Endometrium (tissue), 2 donors: ENCODE data around the gene SLC8A2.

Experiments
- FAIRE-seq: peaks from 2 replicates; lab custom pipeline; 2012; peaks lifted over from hg19 to GRCh38; lab: Jason Lieb, UNC
- donor health status: control.
- donor health status: control.

Gene SLC8A2

GRCh38 chr19:47459477-47459876, 12.2 kb downstream of the SLC8A2 start:
- FAIRE-seq: no peak

- no peak for FAIRE-seq
Observed at GRCh38 chr19:47458672-47459071, 13.0 kb downstream of the SLC8A2 start.

- FAIRE-seq: no peak
Observed at GRCh38 chr19:47456721-47457474, 14.8 kb downstream of the SLC8A2 start.

GRCh38 chr19:47450478-47450877, 21.2 kb downstream of the SLC8A2 start:
- no peak for FAIRE-seq

- FAIRE-seq: no peak
Observed at GRCh38 chr19:47448360-47448727, 23.3 kb downstream of the SLC8A2 start.

- no peak for FAIRE-seq
Observed at GRCh38 chr19:47447470-47448359, 24.0 kb downstream of the SLC8A2 start.

GRCh38 chr19:47446534-47447469, 24.9 kb downstream of the SLC8A2 start:
- no peak for FAIRE-seq

GRCh38 chr19:47445937-47446402, 25.7 kb downstream of the SLC8A2 start:
- FAIRE-seq: no peak

- FAIRE-seq: no peak
Observed at GRCh38 chr19:47445527-47445926, 26.2 kb downstream of the SLC8A2 start.

- no peak for FAIRE-seq
Observed at GRCh38 chr19:47444388-47444821, 27.3 kb downstream of the SLC8A2 start.

- FAIRE-seq: no peak
Observed at GRCh38 chr19:47443331-47443730, 28.4 kb downstream of the SLC8A2 start.

GRCh38 chr19:47438793-47439220, 32.9 kb downstream of the SLC8A2 start:
- no peak for FAIRE-seq

- no peak for FAIRE-seq
Observed at GRCh38 chr19:47437500-47437899, 34.2 kb downstream of the SLC8A2 start.

- no peak for FAIRE-seq
Observed at GRCh38 chr19:47436712-47437401, 34.8 kb downstream of the SLC8A2 start.

- no peak for FAIRE-seq
Observed at GRCh38 chr19:47435883-47436417, 35.7 kb downstream of the SLC8A2 start.

- no peak for FAIRE-seq
Observed at GRCh38 chr19:47435196-47435595, 36.5 kb downstream of the SLC8A2 start.

- no peak for FAIRE-seq
Observed at GRCh38 chr19:47434088-47434487, 37.6 kb downstream of the SLC8A2 start.

- no peak for FAIRE-seq
Observed at GRCh38 chr19:47433121-47433520, 38.6 kb downstream of the SLC8A2 start.

- no peak for FAIRE-seq
Observed at GRCh38 chr19:47432499-47432898, 39.2 kb downstream of the SLC8A2 start.

- FAIRE-seq: no peak
Observed at GRCh38 chr19:47432091-47432490, 39.6 kb downstream of the SLC8A2 start.
